GM18867 (cell line): Measurements from ENCODE around the gene HSPD1.

Source experiments
- ATAC-seq: cut with Tn5 transposase; IDR thresholded peaks from one replicate; pipeline ENCODE4 v1.9.1; 2021; ENCODE audit warnings: mild to moderate bottlenecking, moderate library complexity; ENCODE audit not compliant: unreplicated experiment

The HSPD1 gene

DNA sequence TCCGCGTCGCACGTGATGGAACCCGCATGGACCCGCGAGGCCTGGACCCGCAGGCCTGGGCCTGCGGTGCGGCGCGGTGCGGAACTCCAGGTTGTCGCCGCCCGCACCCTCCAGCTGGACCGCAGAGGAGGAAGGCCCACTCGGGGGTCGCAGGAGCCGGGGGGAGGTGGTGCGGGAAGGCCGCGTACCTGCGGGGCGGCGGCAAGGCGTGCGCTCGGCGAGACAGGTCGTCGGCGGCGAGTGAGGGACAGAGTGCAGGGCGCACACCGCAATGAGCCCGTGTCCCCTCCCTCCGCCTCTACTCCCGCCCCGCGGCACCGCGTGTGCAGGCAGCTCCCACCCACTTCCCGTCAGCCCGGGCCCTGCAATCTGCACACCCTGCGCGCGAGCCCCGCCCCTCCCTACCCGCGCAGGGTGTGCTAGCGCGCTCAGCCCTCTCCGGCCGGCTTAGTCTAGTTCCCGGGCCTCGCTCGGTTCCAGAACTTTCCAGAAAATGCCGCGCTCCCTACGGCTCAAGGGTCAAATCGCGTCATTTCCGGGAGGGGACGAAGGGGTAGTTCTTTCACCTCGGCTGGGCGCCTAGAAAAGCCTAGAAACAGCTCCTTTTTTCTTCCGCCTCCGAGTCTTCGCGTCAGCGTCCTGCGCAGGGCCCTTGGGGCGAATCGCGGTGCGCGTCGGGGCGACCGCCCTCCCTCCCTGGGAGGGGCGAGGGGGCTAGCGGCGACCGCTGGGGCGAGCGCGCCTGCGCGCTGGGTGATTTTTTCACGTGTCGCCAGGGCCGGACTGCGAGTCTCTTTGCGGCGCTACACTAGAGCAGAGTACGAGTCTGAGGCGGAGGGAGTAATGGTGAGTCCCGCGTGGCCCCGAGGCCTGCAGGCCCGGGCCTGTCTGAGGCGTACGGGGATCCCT is at the start of gene HSPD1, which contains the start of gene HSPE1:
TSS of gene HSPD1 (minus strand) at position 247 of the 909 bp plus-strand sequence. CDS start 992 bp downstream, outside the sequence.
TSS of gene HSPE1 (plus strand) at position 786 of the 909 bp plus-strand sequence. CDS start at position 844, 58 bp downstream.
- ATAC-seq, result peak; percentile 83

DNA sequence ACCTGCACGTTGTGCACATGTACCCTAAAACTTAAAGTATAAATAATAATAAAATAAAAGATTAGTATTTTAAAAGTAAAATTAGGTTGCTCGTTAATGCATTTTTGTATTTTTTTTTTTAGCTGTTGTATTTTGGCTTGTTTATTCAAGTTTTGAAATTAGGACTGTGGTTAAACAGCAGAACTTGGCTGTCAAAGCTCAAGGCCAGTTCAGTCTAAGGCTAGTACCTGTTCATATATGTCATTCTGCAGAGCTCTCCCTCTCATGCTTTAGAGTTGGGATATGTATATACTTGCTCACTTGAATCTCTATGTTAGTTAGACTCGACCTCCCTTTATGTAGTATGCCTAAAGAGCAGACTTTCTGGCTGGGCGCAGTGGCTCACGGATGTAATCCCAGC is 48.9 kb upstream of the HSPD1 start:
- ATAC-seq, result no peak

DNA sequence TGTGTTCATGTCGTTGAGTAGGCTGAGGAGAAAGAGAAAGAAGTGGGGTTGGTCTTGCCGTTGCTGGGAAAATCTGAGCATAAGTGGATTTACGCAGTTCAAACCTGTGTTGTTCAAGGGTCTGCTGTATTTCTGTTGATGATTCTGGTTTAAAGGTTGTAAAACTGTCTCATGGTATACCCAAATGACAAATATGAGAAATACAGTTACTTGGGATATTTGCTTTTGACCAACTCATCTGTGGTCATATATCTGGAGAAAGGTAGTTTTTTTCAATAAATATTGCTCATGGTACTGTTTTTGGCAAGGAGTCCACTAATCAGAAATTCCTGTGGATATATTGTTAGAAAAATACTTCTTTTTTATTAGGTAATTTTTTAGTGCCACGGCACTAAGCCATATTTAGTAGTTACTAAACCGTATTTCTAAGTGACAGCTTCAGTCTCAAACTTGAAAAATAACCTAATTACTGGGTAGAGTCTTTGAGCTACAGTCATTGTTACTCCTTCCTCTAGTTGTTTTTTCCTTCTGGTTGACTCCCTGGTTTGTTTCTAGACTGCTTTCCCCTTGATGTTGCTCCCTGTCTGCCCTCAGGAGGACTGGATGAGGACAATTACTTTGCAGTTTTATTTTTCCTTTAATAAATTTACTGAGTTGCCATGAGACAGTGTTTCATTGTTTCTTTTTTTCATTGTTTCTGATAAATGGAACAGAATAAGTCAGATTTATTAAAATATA is 47.7 kb upstream of the HSPD1 start:
- ATAC-seq, result no peak

DNA sequence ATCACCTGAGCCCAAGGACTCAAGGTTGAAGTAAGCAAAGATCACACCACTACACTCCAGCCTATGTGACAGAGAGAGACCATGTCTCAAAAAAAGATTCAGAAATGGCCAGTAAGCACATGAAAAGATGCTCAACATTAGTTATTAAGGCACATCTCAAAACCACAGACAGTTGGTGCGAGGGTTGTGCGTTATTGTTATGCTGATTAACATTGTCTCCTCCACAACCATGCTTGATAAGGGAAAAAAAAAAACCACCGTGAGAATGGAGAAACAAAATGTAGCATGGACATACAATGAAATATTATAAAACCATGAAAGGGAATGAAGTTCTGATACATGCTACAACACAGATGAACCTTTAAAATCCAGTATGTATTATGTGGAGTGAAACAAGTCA is 43.6 kb upstream of the HSPD1 start:
- no peak for ATAC-seq

DNA sequence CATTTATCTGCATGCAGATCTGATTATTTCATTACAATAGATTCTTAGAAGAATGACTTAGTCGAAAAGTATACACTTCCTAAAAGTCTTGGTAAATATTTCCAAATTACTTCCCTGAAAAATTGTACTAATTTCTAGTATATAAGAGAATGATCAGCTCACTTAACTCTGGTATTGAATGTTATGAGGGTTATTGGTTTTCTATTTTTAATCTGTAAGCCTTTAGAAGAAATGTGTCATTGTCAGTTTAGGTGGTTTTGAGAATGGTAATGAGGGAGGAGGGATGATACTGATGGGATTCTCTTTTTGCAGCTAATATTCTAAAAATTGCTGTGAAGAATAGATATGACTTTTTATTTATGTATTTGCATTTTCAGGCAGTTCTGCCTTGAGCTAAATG is 40.1 kb upstream of the HSPD1 start:
- no peak for ATAC-seq

DNA sequence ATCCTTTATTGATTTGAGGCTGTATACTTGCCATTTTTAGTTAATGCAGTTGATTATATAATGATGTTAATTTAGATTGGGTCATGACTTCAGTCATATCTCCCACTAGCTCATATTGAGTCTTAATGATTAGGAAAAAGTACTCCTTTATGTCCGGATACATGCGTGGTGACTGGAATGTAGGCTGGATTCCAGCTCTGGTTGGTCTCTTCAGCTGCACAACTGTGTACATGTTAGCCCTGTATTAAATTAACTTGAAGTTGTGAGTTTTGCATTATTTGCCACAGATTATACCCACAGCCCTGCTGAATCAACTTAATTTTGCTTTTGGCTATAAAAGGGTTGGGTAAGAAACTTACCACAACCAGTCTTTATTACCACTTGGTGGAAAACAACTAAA is 38.8 kb upstream of the HSPD1 start:
- ATAC-seq, result no peak

DNA sequence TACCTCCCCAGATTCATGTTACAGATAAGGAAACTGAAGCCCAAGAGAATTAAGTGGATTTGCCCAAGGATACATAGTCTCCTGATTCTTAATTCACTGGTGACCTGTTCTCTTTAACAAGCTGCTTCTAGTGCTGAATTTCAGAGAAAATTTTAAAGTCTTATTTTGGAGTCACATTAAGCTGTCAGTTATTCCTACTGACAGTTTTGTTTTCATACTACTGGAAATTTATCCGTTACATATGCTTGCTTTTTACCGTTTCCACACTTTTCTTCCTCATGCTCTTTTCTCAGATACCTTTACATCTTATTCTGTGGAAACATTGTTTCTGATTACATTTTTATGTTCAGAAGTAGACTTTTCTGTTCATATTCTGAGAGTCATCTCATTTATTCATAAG is 17.5 kb upstream of the HSPD1 start:
- ATAC-seq, result no peak

DNA sequence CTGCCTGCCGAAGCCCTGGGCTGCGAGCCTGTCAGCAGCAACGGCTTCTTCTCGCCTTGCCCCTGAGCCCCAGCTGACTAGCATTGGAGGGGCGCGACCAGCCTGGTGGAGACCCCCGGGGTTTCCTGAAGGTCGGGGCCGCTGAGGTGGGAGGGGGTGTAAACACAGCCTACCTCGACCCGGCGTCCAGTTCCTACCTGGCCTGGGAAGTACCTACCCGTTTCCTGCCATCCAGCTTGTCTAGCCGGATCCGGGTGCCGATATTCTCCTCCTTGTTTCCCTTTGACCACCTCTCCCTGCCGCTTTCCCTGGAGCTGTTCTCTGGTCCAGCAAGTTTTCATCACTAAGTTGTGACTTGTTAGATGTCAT is 16.7 kb upstream of the HSPD1 start:
- ATAC-seq, result peak; percentile 6

DNA sequence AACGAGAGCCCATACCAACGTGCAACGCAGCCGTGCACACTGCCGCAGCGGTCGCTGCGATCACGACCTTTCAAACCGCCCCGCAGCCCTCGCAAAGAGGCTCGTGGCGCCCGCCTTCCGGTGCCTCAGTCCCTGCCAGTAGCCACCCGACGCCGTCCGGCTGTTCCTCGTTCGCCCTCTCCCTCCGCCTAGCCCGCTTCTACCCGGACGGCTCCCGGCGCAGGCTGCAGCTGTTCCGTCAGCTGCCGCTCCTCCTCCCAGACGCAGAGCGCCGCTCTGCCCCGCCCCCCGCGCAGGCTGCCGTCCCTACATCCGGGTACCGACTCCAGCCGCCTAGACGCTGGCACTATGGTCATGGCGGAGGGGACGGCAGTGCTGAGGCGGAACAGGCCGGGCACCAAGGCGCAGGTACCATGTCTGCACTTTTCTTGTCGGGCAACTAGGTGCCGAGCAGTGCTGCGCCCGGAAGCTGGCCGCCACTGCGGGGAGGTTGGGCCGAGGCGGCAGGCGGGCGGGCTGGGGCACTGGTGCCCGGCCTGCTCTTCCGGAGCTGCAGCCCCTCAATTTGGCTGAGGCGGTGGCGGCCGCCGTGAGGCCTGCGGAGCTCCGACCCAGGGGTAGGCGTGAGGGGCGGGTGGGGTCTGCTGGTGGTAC is 16.2 kb upstream of the HSPD1 start, which contains the start of gene MOB4:
TSS of gene MOB4 (plus strand) at position 328 of the 654 bp plus-strand sequence. CDS start at position 349, 21 bp downstream.
- ATAC-seq, result peak; percentile 96

DNA sequence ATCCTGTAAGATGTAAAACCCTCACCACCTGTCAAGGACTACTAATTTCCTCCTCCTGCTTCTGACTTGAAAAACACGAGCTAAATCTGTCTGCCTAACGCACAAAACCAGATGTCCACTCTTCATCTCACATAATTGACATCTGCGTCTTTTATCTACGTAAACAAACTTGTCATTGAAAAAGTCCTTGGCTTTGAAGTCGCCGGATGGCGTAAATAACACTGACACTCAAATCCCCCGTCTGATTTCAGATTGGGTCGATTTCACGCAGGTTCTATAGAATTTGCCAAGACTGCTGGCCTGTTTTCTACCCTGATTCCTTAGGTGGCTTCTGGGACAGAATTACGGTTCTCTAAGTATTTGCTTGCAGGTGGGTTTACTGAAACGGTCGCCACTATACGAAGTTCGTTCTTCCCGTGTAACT is 15.7 kb upstream of the HSPD1 start:
- ATAC-seq, result peak; percentile 3

DNA sequence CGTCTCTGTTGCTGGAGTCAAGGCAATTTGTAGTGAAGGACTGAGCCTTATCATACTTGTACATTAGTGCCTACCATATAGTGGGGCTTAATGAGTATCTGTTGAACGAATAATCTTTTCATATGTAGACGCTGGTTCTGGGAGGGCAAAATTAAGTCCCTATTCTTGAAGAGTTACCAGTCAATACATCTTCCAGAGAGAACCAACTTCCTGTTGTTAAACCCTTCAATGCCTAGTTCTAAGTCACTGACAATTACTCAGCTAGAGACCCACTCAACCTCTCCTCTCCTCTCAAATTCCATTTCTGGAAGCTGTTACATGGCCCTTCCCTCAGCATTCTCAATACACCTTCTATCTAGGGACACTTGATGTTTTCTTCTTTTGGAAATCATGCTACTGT is 15.1 kb upstream of the HSPD1 start:
- ATAC-seq, result no peak

DNA sequence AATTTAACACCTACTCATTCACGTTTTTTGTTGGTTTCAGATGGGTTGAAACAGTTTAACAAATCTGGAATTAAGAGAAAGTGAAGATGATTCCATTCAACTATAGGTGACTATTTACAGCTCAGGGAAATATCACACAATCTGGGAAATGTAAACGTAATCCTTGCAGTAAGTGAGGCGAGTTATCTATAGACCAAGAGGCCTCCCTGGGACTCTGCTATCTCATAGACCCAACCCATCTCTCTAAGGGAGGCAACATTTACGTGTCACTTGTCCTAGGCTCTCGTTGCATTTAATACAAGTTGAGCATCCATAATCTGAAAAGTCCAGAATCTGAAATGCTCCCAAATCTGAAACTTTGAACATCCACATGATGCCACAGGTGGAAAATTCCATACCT is 14.3 kb upstream of the HSPD1 start:
- no peak for ATAC-seq

DNA sequence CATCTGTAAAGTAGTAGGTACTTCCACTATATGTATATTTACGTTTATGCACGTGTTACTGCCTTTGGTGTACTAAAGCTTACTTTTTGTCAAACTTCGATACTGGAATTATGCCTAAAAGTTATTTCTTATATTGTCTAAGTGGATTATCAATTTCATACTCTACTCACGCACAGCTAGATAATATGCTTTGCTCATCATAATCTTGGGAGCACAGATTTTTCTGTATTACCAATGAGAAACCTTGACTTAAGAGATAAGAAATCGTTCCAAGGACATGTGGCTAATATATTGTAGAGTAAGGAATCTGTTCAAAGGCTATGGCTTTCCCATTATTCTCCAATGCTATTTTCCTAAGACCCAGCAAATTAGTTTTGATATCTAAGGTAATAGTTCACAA is 7.0 kb upstream of the HSPD1 start:
- ATAC-seq, result no peak

DNA sequence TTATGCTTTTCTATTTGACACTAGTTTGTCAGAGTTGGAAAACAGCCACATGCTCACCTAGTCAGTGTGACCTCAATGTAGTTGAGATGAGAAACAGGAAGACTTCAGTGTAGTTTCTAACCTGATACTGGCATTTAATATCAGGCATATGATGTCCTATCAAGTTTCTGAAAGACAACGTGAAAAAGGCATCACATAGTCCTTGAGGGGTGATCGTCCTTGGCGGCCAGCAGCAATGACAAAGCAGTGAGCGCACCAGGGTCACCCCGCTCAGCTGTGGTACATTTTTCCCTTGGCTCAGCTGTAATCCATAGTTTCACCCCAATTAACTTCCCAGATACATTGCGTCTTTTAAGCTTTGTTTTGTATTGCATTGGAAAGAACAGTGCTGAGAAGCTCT is 4.9 kb upstream of the HSPD1 start:
- ATAC-seq, result no peak

DNA sequence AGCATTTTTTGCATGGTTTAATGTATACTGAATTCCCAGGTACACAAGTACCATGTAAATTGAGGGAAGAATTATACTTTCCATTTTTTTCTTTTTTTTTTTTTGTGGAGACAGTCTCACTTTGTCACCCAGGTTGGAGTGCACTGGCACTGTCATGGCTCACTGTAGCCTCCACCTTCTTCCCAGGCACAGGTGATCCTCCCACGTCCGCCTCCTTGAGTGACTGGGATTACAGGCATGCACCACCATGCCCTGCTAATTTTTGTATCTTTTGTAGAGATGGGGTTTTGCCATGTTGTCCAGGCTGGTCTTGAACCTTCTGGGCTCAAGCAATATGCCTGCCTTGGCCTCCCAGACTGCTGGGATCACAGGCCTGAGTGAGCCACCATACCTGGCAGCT is 4.4 kb upstream of the HSPD1 start:
- no peak for ATAC-seq

DNA sequence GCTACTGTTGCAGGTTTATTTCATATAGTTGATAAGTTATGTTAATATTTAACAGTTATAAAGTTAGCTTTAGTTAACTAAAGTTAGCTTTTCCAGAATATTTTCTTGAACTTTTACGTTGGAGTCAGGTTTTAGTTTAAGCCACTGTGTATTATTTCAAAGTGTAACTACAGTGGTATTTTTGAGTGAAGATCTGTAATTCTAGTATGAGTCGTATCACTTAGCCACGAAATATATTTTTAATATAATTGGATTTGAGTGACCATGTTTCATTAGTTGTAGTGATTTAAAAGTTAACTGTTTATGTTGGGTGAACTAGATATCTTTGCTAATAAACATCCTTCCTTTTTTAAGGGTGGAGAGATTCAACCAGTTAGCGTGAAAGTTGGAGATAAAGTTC is 3.0 kb upstream of the HSPD1 start:
- ATAC-seq, result no peak

DNA sequence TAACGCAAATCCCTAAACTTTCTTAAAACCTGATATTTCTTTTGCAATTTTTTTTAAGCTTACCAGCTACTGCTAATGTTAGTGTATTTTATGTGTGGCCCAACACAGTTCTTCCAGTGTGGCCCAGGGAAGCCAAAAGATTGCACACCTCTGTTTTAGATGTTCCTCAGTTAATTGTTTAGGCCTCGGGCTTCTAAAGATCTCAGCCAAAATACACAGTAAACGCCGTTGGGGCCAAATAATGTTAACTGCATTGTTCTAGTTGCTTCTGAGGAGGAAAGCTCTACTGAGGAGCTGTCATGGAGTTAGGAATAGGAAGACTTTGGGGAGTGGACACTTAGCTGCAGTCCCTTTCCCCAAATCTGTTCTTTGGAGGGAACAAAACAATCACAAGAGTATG is 2.6 kb upstream of the HSPD1 start:
- no peak for ATAC-seq

DNA sequence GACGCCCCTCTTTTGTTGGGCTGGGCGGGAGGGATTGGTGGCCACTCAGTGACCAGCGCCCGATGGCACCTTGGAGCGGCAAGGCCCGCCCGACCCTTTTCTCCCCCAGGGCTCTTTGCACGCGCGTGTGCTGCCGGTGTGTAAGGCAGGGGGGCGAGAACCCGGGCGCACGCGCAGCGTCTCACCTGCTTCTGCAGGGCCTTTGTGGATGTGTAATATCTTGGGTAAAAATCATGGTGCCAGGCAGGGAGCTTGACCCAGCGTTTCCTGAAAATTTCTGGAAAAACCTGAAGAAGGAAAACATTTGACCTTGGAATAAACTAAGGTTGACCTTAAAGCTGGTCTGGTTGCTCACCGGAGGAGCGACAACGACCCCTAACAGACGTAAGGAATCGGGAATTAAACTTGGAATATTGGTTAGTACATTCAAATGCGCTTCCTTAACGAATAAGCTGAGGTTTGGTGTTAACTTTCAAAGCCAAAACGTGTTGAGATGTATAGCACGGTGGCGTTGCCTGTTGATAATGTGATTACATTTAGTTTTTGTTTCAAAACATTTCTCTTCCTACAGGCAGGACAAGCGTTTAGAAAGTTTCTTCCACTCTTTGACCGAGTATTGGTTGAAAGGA is 977 bp upstream of the HSPD1 start:
- peak; percentile 7 for ATAC-seq

DNA sequence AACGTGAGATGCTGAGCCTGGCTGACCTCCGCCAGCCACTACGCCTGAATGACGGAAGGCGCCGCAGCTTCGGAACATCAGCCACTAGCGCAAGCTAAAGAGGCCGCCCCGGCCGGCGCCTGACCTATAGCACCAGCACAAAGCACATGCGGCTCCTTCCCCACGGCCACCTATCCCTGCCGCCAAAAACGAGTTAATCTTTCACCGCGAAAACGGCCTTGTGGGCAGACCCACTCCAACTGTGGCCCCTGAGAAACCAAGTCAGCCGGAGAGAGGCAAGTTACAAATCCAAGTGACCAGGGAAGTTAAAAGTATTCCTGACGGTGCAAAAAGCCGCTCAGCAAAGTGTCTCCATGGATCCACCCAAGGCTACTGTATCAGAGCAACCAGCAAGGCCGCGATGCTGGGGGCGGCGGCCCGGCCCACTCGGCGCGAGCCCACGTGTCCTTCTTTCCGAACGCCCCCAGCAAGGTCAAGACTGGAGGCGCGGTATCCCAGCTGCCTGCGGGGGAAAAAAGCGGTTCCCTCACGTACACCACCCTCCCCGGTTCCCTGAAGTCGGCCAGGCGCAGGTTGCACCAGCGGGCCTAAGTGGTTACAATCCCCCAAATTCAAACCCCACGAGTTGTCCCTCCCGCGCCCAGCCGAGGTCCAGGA is 575 bp downstream of the HSPD1 start:
- ATAC-seq, result peak; percentile 24

DNA sequence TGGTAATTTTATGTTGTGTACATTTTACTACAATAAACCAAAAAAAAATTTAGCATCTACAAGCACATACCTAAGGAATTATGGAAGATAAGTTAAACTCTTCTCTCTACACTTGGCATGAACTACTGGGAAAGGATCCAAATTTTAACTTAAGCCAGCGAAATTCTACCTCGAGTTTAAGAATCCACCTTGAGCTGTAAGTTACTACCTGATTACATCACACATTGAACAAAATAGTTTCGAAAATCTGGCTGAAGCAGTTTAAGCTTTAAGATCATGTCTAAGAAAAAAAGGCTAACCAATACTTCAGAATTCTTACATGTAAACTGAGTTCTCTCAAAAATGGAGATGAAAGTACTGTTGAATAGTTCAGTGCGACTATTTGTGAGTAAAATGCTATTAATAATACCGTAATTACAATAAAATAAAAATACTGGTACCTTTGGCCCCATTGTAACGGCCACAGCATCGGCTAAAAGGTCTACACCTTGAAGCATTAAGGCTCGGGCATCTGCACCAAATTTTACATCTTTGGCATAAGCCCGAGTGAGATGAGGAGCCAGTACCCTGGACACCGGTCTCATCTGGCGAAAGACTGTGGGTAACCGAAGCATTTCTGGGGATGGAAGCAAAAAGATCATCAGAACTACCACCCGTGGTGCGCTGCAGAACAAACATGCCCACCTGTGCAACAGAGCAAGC is 1.3 kb downstream of the HSPD1 start:
- no peak for ATAC-seq
